T-helper 1 cell treated with Interleukin-12 subunit alpha and Interleukin-12 subunit beta and Interleukin-4 antibody, amounts not matched to agents 30 ng/mL and 1 ng/mL, for 36 hours (primary cell): ENCODE measurements around the gene MNT. TPM values are rescaled to one million over a fixed set of nuclear protein-coding genes. Genes with fewer than 3 reads are reported as not detected.

Source experiments
- intact Hi-C: fragments of 100-400 bp; cut with micrococcal nuclease; formaldehyde crosslinking; loops from one replicate; pipeline ENCODE4 v1.15.1; 2024
- total RNA-seq: library from RNA; stranded (reverse); gene quantifications from 2 replicates; pipeline ENCODE4 v1.2.3, GENCODE V29; 2022

The MNT gene
- total RNA-seq, 1 donor from 2014 or later: 26.4 TPM

GRCh38 chr17:2384439-2385127 is 16.3 kb downstream of the MNT start:
- intact Hi-C loops: no loop called here

GRCh38 chr17:2383628-2384167 is 17.2 kb downstream of the MNT start:
- intact Hi-C loops: no loop called here

GRCh38 chr17:2380950-2381649 is 19.8 kb downstream of the MNT start:
- intact Hi-C loops: no loop called here

GRCh38 chr17:2380226-2380922 is 20.5 kb downstream of the MNT start:
- intact Hi-C loops: no loop called here

- intact Hi-C loops: no loop called here
Measured at GRCh38 chr17:2379489-2380225, 21.2 kb downstream of the MNT start.

- intact Hi-C loops: no loop called here
Measured at GRCh38 chr17:2378905-2379304, 22.0 kb downstream of the MNT start.

GRCh38 chr17:2377659-2378058 is 23.2 kb downstream of the MNT start:
- intact Hi-C loops: no loop called here

GRCh38 chr17:2376107-2376506 is 24.8 kb downstream of the MNT start:
- intact Hi-C loops: no loop called here

- intact Hi-C loops: no loop called here
Measured at GRCh38 chr17:2375406-2375805, 25.5 kb downstream of the MNT start.

- intact Hi-C loops: no loop called here
Measured at GRCh38 chr17:2374549-2375285, 26.1 kb downstream of the MNT start.

- intact Hi-C loops: no loop called here
Measured at GRCh38 chr17:2373179-2373578, 27.7 kb downstream of the MNT start.

- intact Hi-C loops: no loop called here
Measured at GRCh38 chr17:2372681-2373080, 28.2 kb downstream of the MNT start.

GRCh38 chr17:2372180-2372579 is 28.7 kb downstream of the MNT start:
- intact Hi-C loops: no loop called here

GRCh38 chr17:2371183-2372130 is 29.4 kb downstream of the MNT start:
- intact Hi-C loops: no loop called here

- intact Hi-C loops: no loop called here
Measured at GRCh38 chr17:2370211-2370589, 30.7 kb downstream of the MNT start.

- intact Hi-C loops: no loop called here
Measured at GRCh38 chr17:2369551-2370210, 31.2 kb downstream of the MNT start.

GRCh38 chr17:2369039-2369438 is 31.8 kb downstream of the MNT start:
- intact Hi-C loops: no loop called here

- intact Hi-C loops: no loop called here
Measured at GRCh38 chr17:2368359-2368758, 32.5 kb downstream of the MNT start.
